GM10266 (cell line): ENCODE data around the gene DCLK3.

Experiments
- DNase-seq: peaks from one replicate; pipeline ENCODE4 v3.0.0; 2012; ENCODE audit errors: extremely low spot score
- TF ChIP-seq, protein P1 (sequence below): IDR thresholded peaks from 2 replicates; pipeline ENCODE4 v1.5.1; 2012; ENCODE audit warnings: mild to moderate bottlenecking, low read depth; ENCODE audit not compliant: control insufficient read depth, insufficient read depth; ENCODE audit errors: missing control alignments

The DCLK3 gene

DNA sequence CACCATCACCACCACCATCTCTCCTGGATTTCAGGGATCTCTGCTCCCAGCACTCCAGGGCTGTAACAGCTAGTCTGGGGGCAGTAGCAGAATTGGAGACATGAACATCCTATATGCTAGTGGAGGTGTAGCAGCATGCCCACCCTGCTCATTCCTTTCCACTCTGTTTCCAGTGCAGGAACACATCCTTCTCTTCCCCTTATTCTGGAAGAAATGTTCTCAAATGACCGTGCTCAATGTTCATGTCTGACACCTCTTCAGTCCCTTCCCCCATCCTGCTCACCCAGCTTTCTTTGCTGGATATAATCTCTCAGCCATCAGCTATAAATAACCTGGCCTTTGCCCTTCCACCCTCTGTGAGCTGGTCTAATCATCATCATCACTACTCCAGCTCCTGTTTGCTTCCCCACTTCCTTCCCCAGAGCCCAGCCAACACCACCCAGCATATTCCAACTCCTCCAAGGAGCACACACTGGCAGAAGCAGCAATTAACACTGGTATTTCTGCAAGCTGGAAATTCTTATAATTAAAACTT is 31.1 kb downstream of the DCLK3 start:
- TF ChIP-seq, protein P1, sequence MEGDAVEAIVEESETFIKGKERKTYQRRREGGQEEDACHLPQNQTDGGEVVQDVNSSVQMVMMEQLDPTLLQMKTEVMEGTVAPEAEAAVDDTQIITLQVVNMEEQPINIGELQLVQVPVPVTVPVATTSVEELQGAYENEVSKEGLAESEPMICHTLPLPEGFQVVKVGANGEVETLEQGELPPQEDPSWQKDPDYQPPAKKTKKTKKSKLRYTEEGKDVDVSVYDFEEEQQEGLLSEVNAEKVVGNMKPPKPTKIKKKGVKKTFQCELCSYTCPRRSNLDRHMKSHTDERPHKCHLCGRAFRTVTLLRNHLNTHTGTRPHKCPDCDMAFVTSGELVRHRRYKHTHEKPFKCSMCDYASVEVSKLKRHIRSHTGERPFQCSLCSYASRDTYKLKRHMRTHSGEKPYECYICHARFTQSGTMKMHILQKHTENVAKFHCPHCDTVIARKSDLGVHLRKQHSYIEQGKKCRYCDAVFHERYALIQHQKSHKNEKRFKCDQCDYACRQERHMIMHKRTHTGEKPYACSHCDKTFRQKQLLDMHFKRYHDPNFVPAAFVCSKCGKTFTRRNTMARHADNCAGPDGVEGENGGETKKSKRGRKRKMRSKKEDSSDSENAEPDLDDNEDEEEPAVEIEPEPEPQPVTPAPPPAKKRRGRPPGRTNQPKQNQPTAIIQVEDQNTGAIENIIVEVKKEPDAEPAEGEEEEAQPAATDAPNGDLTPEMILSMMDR, result no peak
- DNase-seq, result no peak

DNA sequence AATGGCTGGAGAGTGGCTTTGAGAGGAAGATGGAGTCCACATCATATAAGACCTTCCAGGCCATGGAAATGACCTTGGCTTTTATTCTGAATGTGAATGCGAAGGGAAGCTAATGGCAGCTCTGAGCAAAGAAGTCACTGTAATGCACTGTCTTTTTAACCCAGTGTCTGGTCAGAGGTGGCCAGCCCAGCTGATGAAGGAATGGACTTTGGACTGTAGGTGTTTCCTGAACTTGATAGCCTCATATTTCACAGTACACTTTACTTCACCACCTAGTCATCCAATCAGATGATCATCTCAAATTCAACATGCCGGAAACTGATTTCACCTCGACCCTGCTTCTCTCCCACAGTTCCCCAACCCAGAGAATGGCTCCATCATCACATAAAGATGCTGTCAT is 33.4 kb downstream of the DCLK3 start:
- DNase-seq, result no peak

DNA sequence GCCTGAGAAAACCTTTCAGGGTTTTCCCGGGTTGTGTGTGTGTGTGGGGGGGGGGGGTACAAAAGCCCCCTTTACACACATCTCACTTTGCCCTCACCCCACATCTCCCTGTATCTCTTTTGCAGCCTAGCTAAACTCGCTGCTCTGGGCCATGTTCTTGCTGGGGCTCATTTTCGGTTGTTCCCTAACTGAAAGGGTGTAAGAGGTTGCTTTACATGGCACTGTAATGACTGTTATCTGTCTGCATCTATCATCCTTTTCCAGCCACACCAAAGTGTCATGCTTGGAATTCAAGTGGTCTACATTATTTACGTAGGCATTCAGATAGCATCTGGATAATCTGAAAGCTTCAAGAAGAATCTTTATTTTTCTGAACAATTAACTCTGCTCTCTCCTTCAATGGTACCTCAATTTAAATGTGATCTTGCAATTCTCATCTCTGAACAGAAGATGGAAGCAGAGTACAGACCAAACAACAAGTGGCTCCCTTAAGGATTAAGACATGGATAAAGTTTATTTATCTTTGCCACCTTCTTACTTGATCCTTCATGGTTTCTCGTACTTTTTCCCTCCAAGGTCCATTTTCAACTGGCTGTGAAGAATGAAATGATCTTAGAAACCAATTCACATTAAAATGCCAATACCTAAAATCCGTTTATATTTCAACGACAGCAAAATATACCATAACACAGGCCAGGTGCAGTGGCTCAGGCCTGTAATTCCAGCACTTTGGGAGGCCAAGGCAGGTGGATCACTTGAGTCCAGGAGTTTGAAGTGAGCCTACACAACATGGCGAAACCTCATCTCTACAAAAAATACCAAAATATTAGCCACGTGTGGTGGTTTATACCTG is 34.9 kb downstream of the DCLK3 start:
- TF ChIP-seq, protein P1, result peak; percentile 66
- peak; percentile 37 for DNase-seq

More for the DNA sequence above, 33.4 kb downstream of the DCLK3 start:
- TF ChIP-seq, protein P1, result no peak

DNA sequence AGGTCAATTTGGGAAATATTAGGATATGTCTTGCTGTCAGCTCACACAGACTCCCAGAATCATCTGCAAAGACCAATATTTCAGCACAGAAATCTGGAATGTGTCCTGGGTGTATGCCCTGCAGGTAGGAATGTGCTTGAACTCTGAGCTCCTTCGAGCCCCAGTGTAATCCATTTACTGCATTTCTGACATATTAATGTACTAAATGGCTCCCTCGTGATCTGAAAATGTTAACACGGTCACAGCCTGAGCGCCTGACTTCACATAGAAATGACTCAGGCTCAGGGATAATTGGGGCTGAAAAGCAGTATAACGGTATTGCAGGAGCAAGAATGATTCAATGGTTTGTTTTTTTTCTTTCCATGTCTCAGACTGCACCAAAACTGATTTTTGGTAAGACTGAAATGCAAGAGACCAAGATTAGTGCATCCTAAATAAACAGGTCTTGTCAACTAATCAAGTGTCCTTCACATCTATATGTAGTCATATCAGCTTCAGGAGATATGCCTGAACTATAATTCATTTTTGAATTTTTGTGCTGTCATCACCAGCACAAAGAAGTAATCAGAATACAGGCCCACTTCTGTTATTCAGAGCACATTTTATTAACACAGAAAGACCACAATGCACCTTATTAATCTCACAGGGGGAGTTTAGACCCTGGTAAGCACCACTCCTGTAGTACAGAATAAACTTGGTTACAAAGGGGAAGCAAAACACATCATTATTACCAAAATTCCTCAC is 49.8 kb downstream of the DCLK3 start:
- DNase-seq, result no peak
- TF ChIP-seq, protein P1, result no peak

DNA sequence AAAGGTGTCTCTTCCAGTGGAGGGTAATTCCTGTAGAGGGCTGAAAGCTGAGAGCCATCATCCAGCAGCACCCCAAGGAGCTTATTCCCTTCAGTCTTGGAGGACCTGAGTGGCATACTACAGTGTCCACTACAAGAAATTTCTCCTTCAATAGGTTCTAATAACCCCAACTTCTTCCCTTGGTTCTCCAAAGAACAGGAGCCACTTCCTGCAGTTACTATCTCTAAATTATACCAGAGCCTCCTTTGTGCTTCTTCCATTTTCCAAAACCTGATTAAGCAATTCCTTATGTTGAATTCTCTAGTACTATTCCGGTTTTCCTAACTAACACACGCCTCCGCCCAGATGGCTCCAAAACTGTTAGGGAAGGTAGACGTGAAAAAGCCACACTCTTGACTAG is 50.4 kb downstream of the DCLK3 start:
- no peak for DNase-seq
- TF ChIP-seq, protein P1, result no peak

DNA sequence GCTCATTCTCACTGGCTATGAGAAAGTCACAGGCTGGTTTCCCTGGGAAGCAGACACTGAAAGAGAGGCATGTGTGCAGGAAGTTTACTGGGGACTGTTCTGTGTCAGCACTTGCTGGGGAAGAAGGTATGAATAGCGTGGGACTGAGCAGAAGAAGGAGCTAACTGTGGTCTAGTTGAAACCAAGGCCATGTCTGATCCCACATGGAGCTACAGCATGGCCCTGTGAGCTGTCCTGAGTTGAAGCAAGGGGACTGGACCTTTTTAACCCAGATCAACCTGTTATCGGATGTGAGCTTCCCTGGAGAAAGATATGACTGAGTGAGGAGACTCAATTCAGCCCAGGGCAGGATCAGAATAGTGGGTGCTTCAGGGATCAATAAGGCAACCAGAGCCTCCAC is 53.7 kb downstream of the DCLK3 start:
- TF ChIP-seq, protein P1, result no peak
- no peak for DNase-seq
